CD4-positive, alpha-beta T cell (primary cell): ENCODE results near the gene PHRF1. TPM values are rescaled to one million over a fixed set of nuclear protein-coding genes. Genes with fewer than 3 reads are reported as not detected.
A peak's percentile ranks its signal among the peaks of the same experiment; 100 is the strongest.

ENCODE experiments used
- ATAC-seq: fragments of 200-7000 bp; cut with Tn5 transposase; one replicate; pipeline ENCODE4 v1.10.0; 2022; ENCODE audit warnings: mild to moderate bottlenecking; ENCODE audit not compliant: poor library complexity
- CTCF ChIA-PET: fragments of 350-600 bp; sonication (Branson Sonifier 250); formaldehyde crosslinking; loops from one replicate; lab custom pipeline; 2021; ENCODE audit warnings: antibody characterized with exemption, inconsistent platforms; lab: Charles Lee
- POLR2A ChIA-PET: fragments of 350-600 bp; sonication (Branson Sonifier 250); formaldehyde crosslinking; loops from one replicate; lab custom pipeline; 2021; ENCODE audit warnings: antibody characterized with exemption, inconsistent platforms; lab: Charles Lee
- DNase-seq, 14 experiments: peaks; one replicate each; pipeline ENCODE4 v3.0.0-alpha.2; 2013 to 2020; ENCODE audit warnings: mixed read lengths in 2 of 14
- H3K27ac ChIP-seq, 2 donors: one replicate each; pipeline versions ENCODE4 v1.5.1 to v1.7.0; 2013; ENCODE audit warnings: low read length in 2 of 2, low read depth in 1 of 2, mild to moderate bottlenecking in 1 of 2
- H3K27me3 ChIP-seq, 2 experiments: 1 replicate in 1 of 2; 2 replicates in 1 of 2; pipeline versions ENCODE4 v1.6.1 to v1.7.0; 2013; ENCODE audit warnings: low read length in 2 of 2, control low read depth in 1 of 2, mild to moderate bottlenecking in 1 of 2, moderate library complexity in 1 of 2; ENCODE audit not compliant: insufficient read depth in 2 of 2, control insufficient read depth in 1 of 2
- H3K36me3 ChIP-seq: one replicate; pipeline ENCODE4 v1.6.1; 2013; ENCODE audit warnings: low read length, control low read depth; ENCODE audit not compliant: insufficient read depth
- H3K4me1 ChIP-seq: one replicate; pipeline ENCODE4 v1.6.1; 2013; ENCODE audit warnings: low read length, control low read depth; ENCODE audit not compliant: insufficient read depth
- H3K4me3 ChIP-seq: one replicate; pipeline ENCODE4 v1.5.1; 2013; ENCODE audit warnings: mild to moderate bottlenecking, low read length, moderate library complexity
- H3K9me3 ChIP-seq, 2 experiments: 1 replicate in 1 of 2; 2 replicates in 1 of 2; pipeline versions ENCODE4 v1.6.1 to v1.7.0; 2013; ENCODE audit warnings: low read length in 2 of 2, mild to moderate bottlenecking in 2 of 2, control low read depth in 1 of 2, moderate library complexity in 1 of 2; ENCODE audit not compliant: control insufficient read depth in 1 of 2, insufficient read depth in 1 of 2
- H3K27ac Mint-ChIP-seq: one replicate; pipeline ENCODE4 v1.8.0; 2020; ENCODE audit warnings: mixed read lengths
- H3K27me3 Mint-ChIP-seq: one replicate; pipeline ENCODE4 v1.8.0; 2021; ENCODE audit warnings: mixed read lengths
- H3K36me3 Mint-ChIP-seq: one replicate; pipeline ENCODE4 v1.8.0; 2021; ENCODE audit warnings: low read depth, mixed read lengths
- H3K4me1 Mint-ChIP-seq: one replicate; pipeline ENCODE4 v1.8.0; 2021; ENCODE audit warnings: low read depth, mixed read lengths
- H3K4me3 Mint-ChIP-seq: one replicate; pipeline ENCODE4 v1.8.0; 2020; ENCODE audit warnings: mild to moderate bottlenecking, mixed read lengths
- H3K9me3 Mint-ChIP-seq: one replicate; pipeline ENCODE4 v1.8.0; 2020; ENCODE audit warnings: mixed read lengths
- CTCF ChIP-seq: fragments of 200-600 bp; IDR thresholded peaks from one replicate; pipeline ENCODE4 v1.8.0; 2022; ENCODE audit warnings: antibody characterized with exemption, mild to moderate bottlenecking
- intact Hi-C, 2 experiments: fragments of 100-400 bp; cut with DNase I in 1 of 2; cut with micrococcal nuclease in 1 of 2; formaldehyde crosslinking; loops; one replicate each; pipeline versions ENCODE4 v1.15.1 to v1.9.0; 2023 to 2025; cut with DNase I, micrococcal nuclease
- total RNA-seq, 174 experiments: library from RNA in 2 of 174; stranded (reverse) in 2 of 174; gene quantifications; one replicate each; pipeline ENCODE4 v1.2.3 and lab custom pipeline; 2021 to 2026

Gene PHRF1
- total RNA-seq, 2 experiments from 2014 or later, result 37.1 to 37.6 TPM

- CTCF ChIA-PET, result interaction anchor here (2.0 kb wide), 1 partner anchor 58 kb away, joined by 5 read pairs; no protein-coding TSS in a partner anchor
Measured at GRCh38 chr11:612201-612960, 36.1 kb downstream of the PHRF1 start.

GRCh38 chr11:612961-613300, 36.7 kb downstream of the PHRF1 start:
- intact Hi-C loops, result loop anchor here in 1 of 2 experiments (2.0 to 5.0 kb wide), 2 partner anchors 54 to 79 kb away; no protein-coding TSS in a partner anchor
- peaks cover 36% of the 10 kb centered on the region for H3K36me3 Mint-ChIP-seq
- Histone ChIP-seq H3K27ac (peak overlapping the region; percentile 75 to 82), H3K4me1 (peaks cover 34% of the 10 kb centered on the region), H3K4me3 (no peak overlapping the region), H3K36me3 (peaks cover 63% of the 10 kb centered on the region), H3K27me3 (no peaks in the 10 kb centered on the region), H3K9me3 (peaks cover 0 to 3% of the 10 kb centered on the region in 2 experiments)
- no peaks in the 10 kb centered on the region for H3K9me3 Mint-ChIP-seq
- H3K4me3 Mint-ChIP-seq, result no peak overlapping the region
- POLR2A ChIA-PET, result no interaction called here
- H3K4me1 Mint-ChIP-seq, result peaks cover 16% of the 10 kb centered on the region
- no peak for ATAC-seq
- no peak for TF ChIP-seq CTCF
- H3K27ac Mint-ChIP-seq, result peak overlapping the region; percentile 74
- no peak for DNase-seq
- no peaks in the 10 kb centered on the region for H3K27me3 Mint-ChIP-seq
- CTCF ChIA-PET, result interaction anchor here (2.0 kb wide), 1 partner anchor 58 kb away, joined by 5 read pairs; no protein-coding TSS in a partner anchor

More at GRCh38 chr11:612201-612960, 36.1 kb downstream of the PHRF1 start:
- peak overlapping the region; percentile 75 to 82 for H3K27ac ChIP-seq
- ATAC-seq (no peak), DNase-seq (peak in 4 of 14 experiments; percentile 22 to 60 (median 52))
- intact Hi-C loops, result loop anchor here in 1 of 2 experiments (2.0 to 5.0 kb wide), 2 partner anchors 54 to 80 kb away; no protein-coding TSS in a partner anchor
- H3K27ac Mint-ChIP-seq, result peak overlapping the region; percentile 74
- H3K36me3 ChIP-seq, result peaks cover 68% of the 10 kb centered on the region
- H3K27me3 Mint-ChIP-seq, result no peaks in the 10 kb centered on the region
- POLR2A ChIA-PET, result interaction anchor here (1.2 kb wide), 1 partner anchor 57 kb away, joined by 7 read pairs; no protein-coding TSS in a partner anchor
- peaks cover 16% of the 10 kb centered on the region for H3K4me1 Mint-ChIP-seq
- peaks cover 0 to 3% of the 10 kb centered on the region in 2 experiments for H3K9me3 ChIP-seq
- H3K36me3 Mint-ChIP-seq, result peaks cover 37% of the 10 kb centered on the region
- H3K9me3 Mint-ChIP-seq, result no peaks in the 10 kb centered on the region
- peaks cover 34% of the 10 kb centered on the region for H3K4me1 ChIP-seq
- H3K4me3 ChIP-seq, result no peak overlapping the region
- TF ChIP-seq CTCF, result no peak
- H3K27me3 ChIP-seq, result no peaks in the 10 kb centered on the region
- H3K4me3 Mint-ChIP-seq, result peak overlapping the region; percentile 62

GRCh38 chr11:613369-613968, 37.2 kb downstream of the PHRF1 start:
- no peaks in the 10 kb centered on the region for H3K27me3 Mint-ChIP-seq
- Histone ChIP-seq H3K9me3 (peaks cover 0 to 3% of the 10 kb centered on the region in 2 experiments), H3K4me1 (peaks cover 34% of the 10 kb centered on the region), H3K27me3 (no peaks in the 10 kb centered on the region), H3K4me3 (peak overlapping the region; percentile 10), H3K27ac (peak overlapping the region; percentile 82 to 83), H3K36me3 (peaks cover 58% of the 10 kb centered on the region)
- ChIA-PET CTCF (interaction anchor here (2.0 kb wide), 1 partner anchor 59 kb away, joined by 5 read pairs; no protein-coding TSS in a partner anchor), POLR2A (interaction anchor here (0.6 to 1.8 kb wide), 6 partner anchors 12 to 112 kb away, joined by 3 to 8 read pairs (median 4); partner anchors contain the start of gene PHRF1)
- no peak for TF ChIP-seq CTCF
- H3K9me3 Mint-ChIP-seq, result no peaks in the 10 kb centered on the region
- intact Hi-C loops, result loop anchor here in 1 of 2 experiments (2.0 to 5.0 kb wide), 2 partner anchors 55 to 79 kb away; no protein-coding TSS in a partner anchor
- peaks cover 16% of the 10 kb centered on the region for H3K4me1 Mint-ChIP-seq
- H3K27ac Mint-ChIP-seq, result peak overlapping the region; percentile 80
- peak overlapping the region; percentile 20 for H3K4me3 Mint-ChIP-seq
- peaks cover 33% of the 10 kb centered on the region for H3K36me3 Mint-ChIP-seq
- peak; percentile 62 for ATAC-seq
- peak; percentile 66 to 96 (median 83) for DNase-seq
